ENCODE measurements around the gene EMX1.

DNA sequence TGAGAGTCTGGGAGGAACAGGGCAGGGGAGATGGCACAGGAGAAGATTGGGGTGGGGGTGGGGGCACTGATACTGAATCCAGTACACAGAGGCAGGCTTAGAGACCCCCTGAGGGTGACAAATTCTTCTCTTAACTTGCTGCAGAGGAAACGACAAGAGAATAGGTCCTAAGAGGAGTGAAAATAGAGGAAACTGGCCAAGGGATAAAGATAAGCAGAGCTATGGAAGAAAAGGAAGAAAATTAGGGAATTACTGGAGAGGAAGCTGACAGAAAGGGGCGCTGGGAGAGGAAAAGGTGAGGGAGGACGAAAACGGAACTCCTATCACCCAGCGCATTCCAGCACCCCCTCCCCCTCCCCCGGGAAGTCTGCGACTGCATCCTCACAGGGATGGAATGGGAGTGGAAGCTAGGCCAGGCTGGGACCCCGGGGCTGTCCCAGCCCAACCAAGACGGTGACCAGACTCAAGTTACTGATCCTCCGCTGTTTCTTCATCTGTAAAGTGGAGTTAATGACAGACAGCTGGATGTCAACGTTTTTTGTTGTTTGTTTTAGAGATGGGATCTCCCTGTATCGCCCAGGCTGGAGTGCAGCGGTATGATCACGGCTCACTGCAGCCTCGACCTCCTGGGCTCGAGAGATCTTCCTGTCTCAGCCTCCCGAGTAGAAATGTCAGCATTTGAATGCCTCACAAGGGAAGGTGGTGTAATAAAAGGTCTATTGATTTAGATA lies 2.6 kb upstream of the EMX1 start:
- TF ChIP-seq EZH2 (IDR thresholded peaks at IDR 0.05; ENCODE audit: insufficient read depth, poor library complexity, severe bottlenecking) (no peak), EZH2phosphoT487 (IDR thresholded peaks at IDR 0.05; ENCODE audit: insufficient read depth, low read depth) (no peak)
